ENCODE results near the gene ZBTB8A. TPM values are rescaled to one million over a fixed set of nuclear protein-coding genes. Genes with fewer than 3 reads are reported as not detected.
A peak's percentile ranks its signal among the peaks of the same experiment; 100 is the strongest.

Gene ZBTB8A
- total and polyA plus RNA-seq, 10 of the 15 experiments (the other 5 are each of a cell fraction or from before 2014, with no cell fraction given), result 0.48 to 4.7 (median 2.4) TPM

- ATAC-seq (peak; percentile 47), DNase-seq (ENCODE audit: low read depth, low spot score) (no peak), FAIRE-seq (no peak)
- CTCF ChIA-PET, result interaction anchor here (0.5 kb wide), 1 partner anchor 1430 kb away, joined by 3 read pairs; no protein-coding TSS in a partner anchor
- Histone ChIP-seq H3K9ac (ENCODE audit: control insufficient read depth, insufficient read depth, low read length) (peak overlapping the region; percentile 44; the same call in 1 of the 2 replicates), H2AFZ (ENCODE audit: control insufficient read depth, low read depth, low read length) (peak overlapping the region; percentile 69), H3K4me3 (peak overlapping the region; percentile 57; the same call in 1 of the 2 replicates), H3K9me3 (replicated peaks; ENCODE audit: control insufficient read depth, insufficient read depth, low read length) (no peaks in the 10 kb centered on the region), H3K27me3 (replicated peaks in 1 of 2; ENCODE audit: control insufficient read depth in 2 of 2, insufficient read depth in 2 of 2, low read length in 1 of 2) (peaks cover 0 to 1% of the 10 kb centered on the region in 2 experiments; a peak in 2 of 4 replicates), H4K20me1 (ENCODE audit: control insufficient read depth, insufficient read depth) (no peaks in the 10 kb centered on the region), H3K4me2 (ENCODE audit: control insufficient read depth, insufficient read depth) (peak overlapping the region; percentile 80), H3K4me1 (ENCODE audit: control insufficient read depth, insufficient read depth, low read length) (no peaks in the 10 kb centered on the region), H3K27ac (ENCODE audit: control insufficient read depth, insufficient read depth) (no peak overlapping the region), H3K79me2 (ENCODE audit: control insufficient read depth, insufficient read depth, low read length) (no peaks in the 10 kb centered on the region; the same call in 1 of the 2 replicates), H3K36me3 (ENCODE audit: control insufficient read depth in 2 of 2, insufficient read depth in 2 of 2, low read length in 1 of 2) (no peaks in the 10 kb centered on the region)
- TF ChIP-seq YY1 (IDR thresholded peaks at IDR 0.05; ENCODE audit: low read depth, low read length) (peak; percentile 72), TCF3 (IDR thresholded peaks at IDR 0.05; ENCODE audit: borderline replicate concordance, insufficient read depth, low read depth, low read length) (no peak), CREM (IDR thresholded peaks at IDR 0.05; ENCODE audit: low read depth) (no peak), NFIC (IDR thresholded peaks at IDR 0.05; ENCODE audit: low read depth, low read length) (no peak), POU2F2 (IDR thresholded peaks at IDR 0.05; ENCODE audit: borderline replicate concordance, low read depth, low read length) (no peak), RUNX3 (IDR thresholded peaks at IDR 0.05; ENCODE audit: low read length) (no peak), IKZF1 (conservative IDR thresholded peaks at IDR 0.05) (peak; percentile 40; the same call in 1 of the 2 replicates)
- TF ChIP-seq, protein P1, sequence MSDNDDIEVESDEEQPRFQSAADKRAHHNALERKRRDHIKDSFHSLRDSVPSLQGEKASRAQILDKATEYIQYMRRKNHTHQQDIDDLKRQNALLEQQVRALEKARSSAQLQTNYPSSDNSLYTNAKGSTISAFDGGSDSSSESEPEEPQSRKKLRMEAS (IDR thresholded peaks at IDR 0.05; ENCODE audit: low read depth, low read length), result no peak
- TF ChIP-seq, protein P2, sequence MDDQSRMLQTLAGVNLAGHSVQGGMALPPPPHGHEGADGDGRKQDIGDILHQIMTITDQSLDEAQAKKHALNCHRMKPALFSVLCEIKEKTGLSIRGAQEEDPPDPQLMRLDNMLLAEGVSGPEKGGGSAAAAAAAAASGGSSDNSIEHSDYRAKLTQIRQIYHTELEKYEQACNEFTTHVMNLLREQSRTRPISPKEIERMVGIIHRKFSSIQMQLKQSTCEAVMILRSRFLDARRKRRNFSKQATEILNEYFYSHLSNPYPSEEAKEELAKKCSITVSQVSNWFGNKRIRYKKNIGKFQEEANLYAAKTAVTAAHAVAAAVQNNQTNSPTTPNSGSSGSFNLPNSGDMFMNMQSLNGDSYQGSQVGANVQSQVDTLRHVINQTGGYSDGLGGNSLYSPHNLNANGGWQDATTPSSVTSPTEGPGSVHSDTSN (IDR thresholded peaks at IDR 0.05; ENCODE audit: insufficient replicate concordance, low read depth, low read length), result no peak
- intact Hi-C loops (cut with micrococcal nuclease; ENCODE audit: unreplicated experiment), result loop anchor here (2.0 kb wide), 1 partner anchor 111 kb away; the partner anchor contains the start of genes RBBP4 and ZBTB8OS
- TSS peak; percentile 70 for BruUV-seq (replicated peaks)
- WGBS (ENCODE audit: insufficient coverage, insufficient replicate concordance, low lambda C conversion rate, missing lambda C conversion rate), result 12% methylated on average over 26 of the region's 102 CpGs
- POLR2A ChIA-PET, result no interaction called here
- SMC1A ChIA-PET (ENCODE audit: uncharacterized antibody, unreplicated experiment), result no interaction called here
- RAD21 ChIA-PET (ENCODE audit: unreplicated experiment), result interaction anchor here (1.5 kb wide), 1 partner anchor 19 kb away, joined by 6 read pairs; no protein-coding TSS in a partner anchor
- in situ Hi-C loops (cut with MboI), result no loop called here
Measured at GRCh38 chr1:32539584-32540571, 651 bp downstream of the ZBTB8A start.
